SK-N-MC (cell line): ENCODE results near the gene AP2M1.

ENCODE experiments used
- EZH2 ChIP-seq: fragments of 200-600 bp; sonication (generic); IDR thresholded peaks from one replicate; pipeline ENCODE4 v1.6.1; 2017; ENCODE audit warnings: antibody characterized with exemption
- FOXP2 ChIP-seq: optimal IDR thresholded peaks from 2 replicates; pipeline ENCODE3; 2011; ENCODE audit warnings: mild to moderate bottlenecking, moderate library complexity; ENCODE audit not compliant: insufficient read depth; ENCODE audit errors: extremely low read length, control extremely low read depth
- POLR2AphosphoS5 ChIP-seq: IDR thresholded peaks from 2 replicates; pipeline ENCODE4 v1.6.1; 2012; ENCODE audit warnings: mild to moderate bottlenecking, low read depth, low read length, borderline replicate concordance

DNA sequence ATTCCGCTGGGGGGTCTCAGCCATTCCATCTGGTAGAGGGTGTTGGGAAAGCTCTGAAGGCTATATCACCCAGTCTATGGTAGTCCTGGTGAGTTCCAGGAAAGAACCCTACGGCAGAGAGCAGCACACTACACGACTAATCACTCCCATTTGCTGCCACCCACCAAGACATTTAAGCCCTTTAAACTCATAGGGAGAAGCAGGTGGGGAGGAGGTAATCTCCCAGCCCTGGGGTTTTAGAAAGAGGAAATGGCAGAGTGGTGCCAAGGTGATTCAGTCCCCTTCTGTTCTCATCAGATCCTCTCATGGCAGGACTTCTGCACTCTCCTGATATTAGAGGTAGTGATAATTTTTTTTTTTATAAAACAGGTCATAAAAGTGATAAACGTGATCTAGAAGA lies 44.2 kb downstream of the AP2M1 start:
- TF ChIP-seq EZH2 (no peak), POLR2AphosphoS5 (no peak), FOXP2 (no peak)
